NCI-H1694 (cell line): ENCODE measurements around the gene TYMP.
A peak's percentile ranks its signal among the peaks of the same experiment; 100 is the strongest.
"Not testable (repeated sequence)": the region's sequence is repeated elsewhere in the genome, so short reads cannot be mapped to it uniquely, and the experiment has no call there.

Source experiments
- DNase-seq: peaks from one replicate; lab custom pipeline; 2025; lab: John Stamatoyannopoulos, UW

Gene TYMP

GRCh38 chr22:50537765-50538164, 8.0 kb upstream of the TYMP start:
- no peak for DNase-seq

DNA sequence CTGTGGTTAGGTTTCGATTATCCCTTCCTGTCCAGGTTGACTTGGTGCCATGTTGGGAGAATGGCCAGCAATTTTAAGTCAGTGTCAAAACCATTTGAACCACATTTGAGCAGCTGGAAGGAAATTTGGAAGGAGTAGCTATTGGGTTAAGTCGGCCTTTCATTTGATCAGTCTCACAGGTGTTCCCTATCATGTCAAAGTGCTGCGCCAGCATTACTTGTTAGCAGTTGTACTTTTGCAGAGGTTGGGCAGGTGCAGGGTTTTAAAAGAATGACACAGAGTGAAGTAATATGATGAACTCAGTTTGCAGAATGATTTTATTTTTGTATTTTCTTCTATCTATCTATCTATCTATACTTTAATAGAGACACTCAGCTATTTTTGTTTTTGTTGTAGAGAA, 6.4 kb upstream of the TYMP start:
- DNase-seq = no peak

- DNase-seq = no peak
These were observed 5.3 kb upstream of the TYMP start for GRCh38 chr22:50535113-50535512.

DNA sequence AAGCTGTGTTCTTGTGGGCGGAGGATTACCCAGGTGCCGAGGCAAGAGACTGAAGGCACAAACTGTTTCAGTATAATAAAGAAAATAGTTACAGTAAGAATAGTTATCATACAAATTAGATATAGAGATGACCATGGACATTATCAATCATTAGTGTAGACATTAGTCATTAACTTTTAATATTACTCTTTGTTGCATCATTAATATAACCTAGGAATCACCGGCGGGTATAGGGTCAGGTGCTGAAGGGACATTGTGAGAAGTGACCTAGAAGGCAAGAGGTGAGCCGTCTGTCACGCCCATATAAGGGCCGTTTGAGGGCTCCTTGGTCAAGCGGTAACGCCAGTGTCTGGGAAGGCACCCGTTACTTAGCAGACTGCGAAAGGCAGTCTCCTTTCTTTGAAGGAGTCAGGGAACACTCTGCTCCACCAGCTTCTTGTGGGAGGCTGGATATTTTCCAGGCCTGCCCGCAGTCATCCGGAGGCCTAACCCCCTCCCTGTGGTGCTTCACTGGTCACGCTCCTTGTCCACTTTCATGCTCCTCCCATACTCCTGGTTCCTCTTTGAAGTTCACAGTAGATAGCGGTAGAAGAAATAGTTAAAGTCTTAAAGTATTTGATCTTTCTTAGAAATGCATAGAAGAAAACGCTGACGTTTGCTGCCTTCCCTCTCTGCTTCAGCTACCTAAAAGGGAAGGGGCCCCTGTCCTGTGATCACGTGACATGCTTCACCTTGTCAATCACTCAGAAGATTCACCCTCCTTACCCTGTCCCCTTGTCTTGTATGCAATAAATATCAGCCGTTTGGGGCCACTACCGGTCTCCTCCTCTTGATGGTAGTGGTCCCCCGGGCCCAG, 4.3 kb upstream of the TYMP start:
- DNase-seq = not testable (repeated sequence)

DNA sequence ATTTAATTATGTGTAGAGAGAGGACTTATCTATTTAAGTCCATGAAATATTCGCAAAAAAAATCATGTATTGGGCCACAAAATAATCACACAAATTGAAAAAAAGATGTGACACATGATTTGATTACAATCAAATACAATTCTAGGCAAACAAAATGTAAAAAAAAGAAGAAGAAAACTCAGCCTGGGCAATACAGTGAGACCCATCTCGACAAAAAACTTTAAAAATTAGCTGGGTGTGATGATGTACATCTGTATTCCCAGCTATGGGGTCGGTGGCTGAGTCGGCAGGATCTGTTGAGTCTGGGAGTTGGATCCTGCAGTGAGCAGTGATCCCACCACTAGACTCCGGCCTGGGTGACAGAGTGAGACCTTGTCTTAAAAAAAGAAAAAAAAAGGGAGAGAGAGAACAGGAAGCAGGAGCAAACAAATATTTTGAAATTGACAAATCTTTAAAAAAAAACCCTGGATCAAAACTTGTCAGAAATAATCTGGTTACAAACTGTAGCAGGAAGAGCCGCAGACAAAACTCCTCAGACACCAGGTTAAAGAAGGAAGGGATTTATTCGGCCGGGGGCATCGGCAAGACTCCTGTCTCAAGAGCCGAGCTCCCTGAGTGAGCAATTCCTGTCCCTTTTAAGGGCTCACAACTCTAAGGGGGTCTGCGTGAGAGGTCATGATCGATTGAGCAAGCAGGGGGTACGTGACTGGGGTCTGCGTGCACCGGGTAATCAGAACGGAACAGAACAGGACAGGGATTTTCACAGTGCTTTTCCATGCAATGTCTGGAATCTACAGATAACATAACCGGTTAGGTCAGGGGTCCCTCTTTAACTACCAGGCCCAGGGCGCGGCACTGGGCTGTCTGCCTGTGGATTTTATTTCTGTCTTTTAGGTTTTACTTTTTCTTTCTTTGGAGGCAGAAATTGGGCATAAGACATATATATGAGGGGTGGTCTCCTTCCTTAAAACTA, 3.3 kb upstream of the TYMP start:
- no peak for DNase-seq

DNA sequence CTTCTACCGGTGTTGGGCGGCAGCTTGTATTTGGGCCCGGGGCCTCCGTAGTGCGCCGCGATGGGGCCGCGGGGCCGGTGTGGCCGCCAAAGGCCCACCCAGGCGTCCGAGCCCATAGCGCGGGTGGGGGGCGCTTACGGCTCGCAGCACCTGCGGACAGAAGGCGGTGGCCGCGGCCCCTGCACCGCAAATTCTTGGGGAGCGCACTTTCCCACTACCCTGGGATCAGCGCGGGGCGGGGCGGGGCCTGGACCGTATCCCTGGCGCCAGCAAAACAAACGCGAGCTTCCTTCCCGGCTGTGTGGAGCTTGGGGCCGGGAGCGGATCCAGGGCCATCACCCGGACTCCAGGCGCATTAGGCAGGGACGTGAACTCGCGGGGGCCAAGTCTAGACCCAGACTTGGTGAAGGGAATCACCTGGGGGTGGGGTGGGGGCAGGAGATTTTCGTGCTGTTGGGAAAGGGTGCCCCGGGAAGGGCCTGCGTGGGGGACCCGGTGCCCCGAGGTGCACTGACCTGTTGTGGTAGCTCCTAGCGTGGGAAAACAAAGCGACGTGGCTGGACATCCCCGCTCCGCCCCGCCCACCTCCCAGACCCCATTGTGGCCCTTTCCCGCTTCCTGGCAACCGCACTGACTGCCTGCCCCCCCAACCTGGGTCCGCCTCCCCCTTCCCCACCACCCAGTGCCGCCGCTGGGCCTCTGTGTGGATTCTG, 2.3 kb upstream of the TYMP start:
- DNase-seq = no peak

DNA sequence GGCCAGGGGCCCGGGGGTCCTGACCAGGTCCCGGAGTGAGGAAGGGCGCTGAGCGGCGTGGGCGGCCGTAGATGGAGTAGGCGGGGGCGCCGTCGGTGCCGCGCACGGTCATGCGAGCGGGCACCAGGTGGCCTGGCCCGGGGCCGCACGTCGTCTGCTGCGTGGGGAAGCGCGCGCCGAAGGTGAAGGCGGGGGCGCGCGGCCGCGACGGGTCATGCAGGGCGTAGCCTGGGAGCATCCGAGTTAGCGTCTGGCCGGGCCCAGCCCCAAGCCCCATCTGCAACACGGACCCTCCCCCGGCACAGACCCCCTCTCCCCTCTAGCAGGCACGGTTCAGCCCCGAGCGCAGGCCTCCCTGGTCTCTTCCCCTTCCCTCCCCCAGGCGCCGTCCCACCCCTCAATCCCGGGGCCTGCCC, 1.7 kb upstream of the TYMP start:
- DNase-seq = no peak

GRCh38 chr22:50530877-50531545, 1.2 kb upstream of the TYMP start:
- no peak for DNase-seq

DNA sequence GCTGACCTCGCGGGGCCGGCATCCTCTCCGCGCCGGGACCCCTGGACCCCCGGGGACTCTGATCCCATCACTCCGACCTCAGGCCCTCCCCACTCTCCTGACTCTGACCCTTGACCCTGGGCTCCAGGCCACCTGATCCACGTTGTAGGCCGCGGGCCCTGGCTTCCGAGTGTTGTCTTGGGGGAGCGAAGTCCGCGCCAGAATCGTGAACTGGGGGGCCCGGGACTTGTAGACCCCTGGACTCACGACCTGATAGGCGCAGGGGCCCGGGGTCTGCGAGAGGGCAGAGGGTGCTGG, 716 bp upstream of the TYMP start:
- DNase-seq = no peak

- no peak for DNase-seq
These were observed 356 bp downstream of the TYMP start for GRCh38 chr22:50529416-50529896.

- no peak for DNase-seq
These were observed 963 bp downstream of the TYMP start for GRCh38 chr22:50528682-50529415.

- no peak for DNase-seq
These were observed 1.7 kb downstream of the TYMP start for GRCh38 chr22:50527921-50528681.

- DNase-seq = no peak
These were observed 2.7 kb downstream of the TYMP start for GRCh38 chr22:50526834-50527801.

DNA sequence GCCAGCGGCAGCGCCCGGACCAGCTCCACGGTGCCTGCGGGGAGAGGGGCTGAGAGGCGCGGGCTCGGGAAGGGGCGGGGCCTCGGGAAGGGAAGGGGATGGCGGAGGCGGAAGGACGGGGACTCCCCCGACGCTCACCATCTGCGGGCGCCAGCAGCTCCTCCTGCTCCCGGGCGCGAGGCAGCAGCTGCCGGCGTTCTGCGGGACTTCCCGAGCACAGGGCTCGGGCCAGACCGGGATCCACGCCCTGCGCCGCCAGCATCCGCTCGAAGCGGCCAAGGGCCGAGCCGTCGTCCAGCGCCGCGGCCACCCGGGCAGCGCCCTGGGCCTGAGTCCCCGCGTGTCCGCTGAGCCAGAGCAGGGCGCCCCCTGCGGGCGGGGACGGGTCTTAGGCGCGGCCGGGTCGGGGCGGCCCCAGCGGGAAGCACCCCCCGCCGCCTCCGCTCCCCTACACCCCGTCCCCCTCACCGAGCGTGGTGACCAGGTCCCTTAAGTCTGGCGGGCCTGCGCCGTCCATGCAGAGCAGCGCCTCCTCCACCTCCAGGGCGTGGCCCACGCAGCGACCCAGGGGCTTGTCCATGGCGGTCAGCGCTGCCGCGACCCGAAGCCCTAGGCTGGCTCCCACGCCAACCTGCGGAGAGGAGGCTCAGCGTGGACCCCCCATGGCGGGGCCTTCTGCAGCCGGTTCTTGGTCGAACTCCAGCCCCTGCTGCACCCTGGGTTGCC, 3.5 kb downstream of the TYMP start:
- peak; percentile 74 for DNase-seq

DNA sequence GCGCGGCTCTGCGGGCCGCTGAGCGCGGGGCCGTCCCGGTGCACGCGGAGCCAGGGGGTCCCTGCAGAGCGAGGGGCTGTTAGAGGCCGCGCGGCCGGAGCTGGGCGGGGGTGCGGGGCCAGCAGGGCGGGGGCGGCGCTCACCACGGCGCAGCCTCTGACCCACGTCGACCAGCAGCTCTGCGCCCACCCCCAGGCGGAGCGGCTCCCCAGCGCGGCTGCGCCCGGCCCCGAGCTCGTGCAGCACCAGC, 4.0 kb downstream of the TYMP start:
- no peak for DNase-seq

DNA sequence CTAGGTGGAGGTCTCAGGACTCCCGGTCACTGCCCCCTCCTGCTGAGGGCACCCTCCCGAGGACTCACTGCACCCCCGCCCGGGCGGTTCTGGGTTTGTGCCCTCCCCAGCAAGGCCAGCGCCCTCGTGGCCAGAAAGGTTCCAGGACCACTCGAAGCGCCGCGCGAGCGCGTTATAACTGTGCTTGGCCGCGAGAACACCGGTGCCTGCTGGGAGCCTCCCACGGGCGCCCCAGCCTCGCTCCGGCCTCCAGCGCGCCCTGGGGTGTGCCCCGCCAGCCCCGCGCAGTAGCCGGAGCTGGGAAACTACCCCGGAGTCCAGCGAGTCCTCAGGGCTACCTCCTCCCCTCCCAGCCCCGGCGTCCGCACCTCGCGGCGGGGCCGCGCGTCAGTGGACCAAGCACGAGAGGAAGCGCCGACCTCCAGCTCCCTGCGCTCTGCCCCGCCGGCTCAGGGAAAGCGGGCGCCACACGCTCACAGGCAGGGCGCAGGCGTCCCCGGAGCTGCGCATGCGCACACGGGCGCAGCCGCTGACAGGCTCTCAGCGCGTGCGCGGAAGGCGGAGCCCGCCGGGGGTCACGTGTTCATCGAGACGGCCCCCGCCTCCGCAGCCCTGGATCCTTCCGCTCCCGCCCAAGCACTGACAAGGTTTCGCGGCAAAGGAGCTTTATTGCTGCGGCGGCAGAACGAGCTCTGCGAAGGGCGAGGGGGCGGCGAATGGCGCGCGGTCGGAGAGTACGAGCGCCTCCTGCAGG, 4.5 kb downstream of the TYMP start, which contains the start of gene SCO2:
Gene SCO2, minus strand, starts transcription at position 495 of the 754 bp plus-strand sequence. CDS start 1,187 bp downstream, outside the sequence.
- DNase-seq = peak; percentile 93

DNA sequence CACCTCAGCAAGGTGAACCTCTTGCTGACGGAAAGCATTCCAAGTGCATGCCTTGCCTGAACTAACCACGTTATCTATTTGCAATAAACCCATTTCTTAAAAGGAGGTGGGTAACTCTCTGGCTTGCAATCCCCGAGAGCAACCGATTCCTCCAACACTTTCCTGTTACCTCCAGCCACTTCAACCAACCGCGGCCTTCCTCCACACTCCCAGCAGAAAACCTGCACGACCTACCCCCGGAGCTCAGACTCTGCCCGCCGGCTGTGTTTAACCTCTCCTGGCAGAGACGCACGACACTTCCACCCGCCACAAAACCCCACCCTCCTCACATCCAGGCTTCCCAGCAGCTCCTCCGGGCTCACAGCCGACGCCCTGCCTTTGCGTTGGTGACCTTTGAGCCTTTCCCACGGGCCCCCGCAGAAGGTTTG, 5.1 kb downstream of the TYMP start:
- DNase-seq = no peak
